SJCRH30 (cell line): ENCODE measurements around the gene ST6GALNAC3. TPM values are rescaled to one million over a fixed set of nuclear protein-coding genes. Genes with fewer than 3 reads are reported as not detected.
A peak's percentile ranks its signal among the peaks of the same experiment; 100 is the strongest.
"Not testable (repeated sequence)": the region's sequence is repeated elsewhere in the genome, so short reads cannot be mapped to it uniquely, and the experiment has no call there.

Source experiments
- DNase-seq, 2 experiments: peaks; one replicate each; pipeline ENCODE4 v3.0.0-alpha.2; 2015 to 2020
- H3K27ac ChIP-seq: fragments of 250-450 bp; sonication (Bioruptor Pico); 2 replicates; pipeline ENCODE4 v1.5.1; 2020; ENCODE audit warnings: mild to moderate bottlenecking, moderate library complexity
- H3K27me3 ChIP-seq: fragments of 250-450 bp; sonication (Bioruptor Pico); 2 replicates; pipeline ENCODE4 v1.5.1; 2020; ENCODE audit warnings: mild to moderate bottlenecking, moderate library complexity
- H3K36me3 ChIP-seq: fragments of 250-450 bp; sonication (Bioruptor Pico); 2 replicates; pipeline ENCODE4 v1.5.1; 2020; ENCODE audit warnings: mild to moderate bottlenecking, moderate library complexity
- H3K4me1 ChIP-seq: fragments of 250-450 bp; sonication (Bioruptor Pico); 2 replicates; pipeline ENCODE4 v1.5.1; 2020; ENCODE audit warnings: mild to moderate bottlenecking, moderate library complexity
- H3K4me3 ChIP-seq: fragments of 250-450 bp; sonication (Bioruptor Pico); 2 replicates; pipeline ENCODE4 v1.5.1; 2020; ENCODE audit warnings: mild to moderate bottlenecking, moderate library complexity
- H3K9me3 ChIP-seq: fragments of 250-450 bp; sonication (Bioruptor Pico); replicated peaks from 2 replicates; pipeline ENCODE4 v1.5.1; 2020; ENCODE audit warnings: mild to moderate bottlenecking, moderate library complexity
- total RNA-seq: library from RNA; depleted of rRNA; stranded (reverse); fragments of >200 nt; shearing (Covaris generic); gene quantifications from 2 replicates; pipeline ENCODE4 v1.2.3, GENCODE V29; 2014

Gene ST6GALNAC3
- total RNA-seq, 1 experiment from 2014 or later, result 6.4 TPM

GRCh38 chr1:76625886-76626678 is 551.5 kb downstream of the ST6GALNAC3 start:
- no peaks in the 10 kb centered on the region for H3K36me3 ChIP-seq
- DNase-seq, result peak in 1 of 2 experiments; percentile 12
- H3K4me3 ChIP-seq, result no peak overlapping the region
- H3K9me3 ChIP-seq, result no peaks in the 10 kb centered on the region
- no peak overlapping the region for H3K27ac ChIP-seq
- no peaks in the 10 kb centered on the region for H3K27me3 ChIP-seq
- no peaks in the 10 kb centered on the region for H3K4me1 ChIP-seq

GRCh38 chr1:76627498-76627897 is 553.0 kb downstream of the ST6GALNAC3 start:
- Histone ChIP-seq H3K4me1 (no peaks in the 10 kb centered on the region), H3K4me3 (no peak overlapping the region), H3K27me3 (no peaks in the 10 kb centered on the region), H3K9me3 (no peaks in the 10 kb centered on the region), H3K36me3 (no peaks in the 10 kb centered on the region), H3K27ac (no peak overlapping the region)
- no peak for DNase-seq

- no peaks in the 10 kb centered on the region for H3K27me3 ChIP-seq
- DNase-seq, result no peak
- H3K36me3 ChIP-seq, result no peaks in the 10 kb centered on the region
- no peak overlapping the region for H3K4me3 ChIP-seq
- no peaks in the 10 kb centered on the region for H3K9me3 ChIP-seq
- H3K27ac ChIP-seq, result no peak overlapping the region
- no peaks in the 10 kb centered on the region for H3K4me1 ChIP-seq
Measured at GRCh38 chr1:76627901-76628300, 553.4 kb downstream of the ST6GALNAC3 start.

GRCh38 chr1:76632136-76632535 is 557.6 kb downstream of the ST6GALNAC3 start:
- H3K4me3 ChIP-seq, result no peak overlapping the region

GRCh38 chr1:76635784-76636183 is 561.2 kb downstream of the ST6GALNAC3 start:
- Histone ChIP-seq H3K4me3 (no peak overlapping the region), H3K27ac (no peak overlapping the region), H3K36me3 (no peaks in the 10 kb centered on the region), H3K9me3 (no peaks in the 10 kb centered on the region), H3K27me3 (no peaks in the 10 kb centered on the region), H3K4me1 (no peaks in the 10 kb centered on the region)
- DNase-seq, result no peak

More at GRCh38 chr1:76632136-76632535, 557.6 kb downstream of the ST6GALNAC3 start:
- Histone ChIP-seq H3K4me1 (no peaks in the 10 kb centered on the region), H3K27ac (no peak overlapping the region), H3K27me3 (no peaks in the 10 kb centered on the region), H3K9me3 (no peaks in the 10 kb centered on the region), H3K36me3 (no peaks in the 10 kb centered on the region)
- no peak for DNase-seq

GRCh38 chr1:76639181-76639580 is 564.6 kb downstream of the ST6GALNAC3 start:
- Histone ChIP-seq H3K27me3 (no peaks in the 10 kb centered on the region), H3K4me3 (no peak overlapping the region), H3K36me3 (no peaks in the 10 kb centered on the region), H3K4me1 (no peaks in the 10 kb centered on the region), H3K27ac (no peak overlapping the region), H3K9me3 (no peaks in the 10 kb centered on the region)
- DNase-seq, result no peak

- no peak overlapping the region for H3K27ac ChIP-seq
- no peaks in the 10 kb centered on the region for H3K4me1 ChIP-seq
- H3K4me3 ChIP-seq, result no peak overlapping the region
- DNase-seq, result no peak
- no peaks in the 10 kb centered on the region for H3K27me3 ChIP-seq
- no peaks in the 10 kb centered on the region for H3K36me3 ChIP-seq
- H3K9me3 ChIP-seq, result no peaks in the 10 kb centered on the region
Measured at GRCh38 chr1:76640092-76640491, 565.5 kb downstream of the ST6GALNAC3 start.

GRCh38 chr1:76640723-76641122 is 566.2 kb downstream of the ST6GALNAC3 start:
- no peaks in the 10 kb centered on the region for H3K27me3 ChIP-seq
- no peaks in the 10 kb centered on the region for H3K4me1 ChIP-seq

GRCh38 chr1:76644139-76644538 is 569.6 kb downstream of the ST6GALNAC3 start:
- Histone ChIP-seq H3K36me3 (no peaks in the 10 kb centered on the region), H3K4me3 (no peak overlapping the region), H3K27ac (no peak overlapping the region), H3K4me1 (no peaks in the 10 kb centered on the region), H3K9me3 (no peaks in the 10 kb centered on the region), H3K27me3 (no peaks in the 10 kb centered on the region)
- no peak for DNase-seq

More at GRCh38 chr1:76640723-76641122, 566.2 kb downstream of the ST6GALNAC3 start:
- DNase-seq, result no peak
- Histone ChIP-seq H3K9me3 (no peaks in the 10 kb centered on the region), H3K4me3 (no peak overlapping the region), H3K36me3 (no peaks in the 10 kb centered on the region), H3K27ac (no peak overlapping the region)

GRCh38 chr1:76652860-76653259 is 578.3 kb downstream of the ST6GALNAC3 start:
- not testable (repeated sequence) for DNase-seq, H3K27me3 ChIP-seq, H3K36me3 ChIP-seq, H3K27ac ChIP-seq, H3K4me3 ChIP-seq, H3K4me1 ChIP-seq, H3K9me3 ChIP-seq

GRCh38 chr1:76657623-76658022 is 583.1 kb downstream of the ST6GALNAC3 start:
- H3K27me3 ChIP-seq, result no peaks in the 10 kb centered on the region
- DNase-seq, result no peak
- no peaks in the 10 kb centered on the region for H3K9me3 ChIP-seq
- no peaks in the 10 kb centered on the region for H3K36me3 ChIP-seq
- H3K27ac ChIP-seq, result no peak overlapping the region
- H3K4me3 ChIP-seq, result no peak overlapping the region
- H3K4me1 ChIP-seq, result peaks cover 17% of the 10 kb centered on the region

- H3K27me3 ChIP-seq, result no peaks in the 10 kb centered on the region
- no peaks in the 10 kb centered on the region for H3K36me3 ChIP-seq
- H3K4me1 ChIP-seq, result peaks cover 17% of the 10 kb centered on the region
- H3K9me3 ChIP-seq, result no peaks in the 10 kb centered on the region
- H3K27ac ChIP-seq, result no peak overlapping the region
- no peak overlapping the region for H3K4me3 ChIP-seq
- peak; percentile 76 to 90 for DNase-seq
Measured at GRCh38 chr1:76659171-76659940, 584.8 kb downstream of the ST6GALNAC3 start.

GRCh38 chr1:76661531-76661930 is 587.0 kb downstream of the ST6GALNAC3 start:
- H3K27ac ChIP-seq, result no peak overlapping the region
- H3K27me3 ChIP-seq, result no peaks in the 10 kb centered on the region
- peaks cover 17% of the 10 kb centered on the region for H3K4me1 ChIP-seq
- DNase-seq, result no peak
- no peak overlapping the region for H3K4me3 ChIP-seq
- no peaks in the 10 kb centered on the region for H3K36me3 ChIP-seq
- no peaks in the 10 kb centered on the region for H3K9me3 ChIP-seq

- DNase-seq, result peak; percentile 38 to 58
- H3K27me3 ChIP-seq, result no peaks in the 10 kb centered on the region
- H3K27ac ChIP-seq, result no peak overlapping the region
- no peak overlapping the region for H3K4me3 ChIP-seq
- H3K4me1 ChIP-seq, result peaks cover 5% of the 10 kb centered on the region; the same call in 1 of the 2 replicates
- H3K9me3 ChIP-seq, result peaks cover 4% of the 10 kb centered on the region; the same call in 1 of the 2 replicates
- no peaks in the 10 kb centered on the region for H3K36me3 ChIP-seq
Measured at GRCh38 chr1:76666499-76666898, 592.0 kb downstream of the ST6GALNAC3 start.

- H3K4me3 ChIP-seq, result no peak overlapping the region
- peaks cover 4% of the 10 kb centered on the region; the same call in 1 of the 2 replicates for H3K9me3 ChIP-seq
- H3K4me1 ChIP-seq, result peaks cover 5% of the 10 kb centered on the region; the same call in 1 of the 2 replicates
- no peaks in the 10 kb centered on the region for H3K27me3 ChIP-seq
- no peak overlapping the region for H3K27ac ChIP-seq
- peak in 1 of 2 experiments; percentile 16 for DNase-seq
- H3K36me3 ChIP-seq, result no peaks in the 10 kb centered on the region
Measured at GRCh38 chr1:76668046-76668445, 593.5 kb downstream of the ST6GALNAC3 start.
